GM19395 (cell line): ENCODE measurements around the gene A3GALT2.

Experiments used
- ATAC-seq: cut with Tn5 transposase; IDR thresholded peaks from one replicate; pipeline ENCODE4 v1.9.1; 2021; ENCODE audit warnings: mild to moderate bottlenecking, moderate library complexity; ENCODE audit not compliant: unreplicated experiment

A3GALT2 gene

GRCh38 chr1:33274446-33274845 lies 46.5 kb downstream of the A3GALT2 start:
- no peak for ATAC-seq

DNA sequence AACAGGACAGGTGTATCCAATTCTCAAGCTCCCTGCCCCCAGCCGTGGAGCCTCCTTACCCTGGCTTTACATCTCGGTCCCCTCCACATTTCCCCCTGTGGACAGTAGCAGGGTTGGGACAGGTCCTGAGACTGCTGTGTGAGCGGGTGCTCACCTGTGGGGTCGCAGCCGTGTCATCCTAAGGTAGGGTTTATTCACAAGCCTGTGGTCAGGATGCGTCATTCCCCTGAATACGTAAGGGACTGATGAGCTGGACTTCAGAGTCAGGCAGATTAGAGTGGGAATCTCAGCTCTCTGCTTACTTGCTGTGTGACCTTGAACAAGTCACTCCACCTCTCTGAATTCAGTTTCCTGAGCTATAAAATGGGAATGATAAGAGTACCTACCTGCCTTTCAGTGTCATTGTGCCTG lies 46.9 kb downstream of the A3GALT2 start:
- ATAC-seq, result no peak

- ATAC-seq, result no peak
These were observed 47.5 kb downstream of the A3GALT2 start for GRCh38 chr1:33273406-33273805.

DNA sequence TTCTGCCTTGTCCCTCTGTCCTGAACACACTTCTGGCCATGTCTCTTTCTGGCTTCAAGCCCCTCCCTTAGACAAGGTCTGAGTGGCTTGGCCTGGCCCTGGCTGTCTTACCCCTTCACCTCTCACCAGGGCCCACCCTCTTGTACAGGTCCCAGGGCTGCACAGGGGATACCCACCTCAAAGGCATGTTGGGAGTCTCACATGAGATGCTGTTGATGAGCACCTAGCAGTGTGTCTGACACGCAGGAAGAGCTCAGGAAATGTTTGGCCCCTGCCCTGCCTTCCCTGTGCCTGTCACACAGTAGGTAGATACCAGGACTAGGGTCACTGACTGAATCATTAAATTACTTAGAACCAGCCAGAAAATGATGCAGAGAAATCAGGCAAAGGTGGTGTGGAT lies 48.0 kb downstream of the A3GALT2 start:
- no peak for ATAC-seq

DNA sequence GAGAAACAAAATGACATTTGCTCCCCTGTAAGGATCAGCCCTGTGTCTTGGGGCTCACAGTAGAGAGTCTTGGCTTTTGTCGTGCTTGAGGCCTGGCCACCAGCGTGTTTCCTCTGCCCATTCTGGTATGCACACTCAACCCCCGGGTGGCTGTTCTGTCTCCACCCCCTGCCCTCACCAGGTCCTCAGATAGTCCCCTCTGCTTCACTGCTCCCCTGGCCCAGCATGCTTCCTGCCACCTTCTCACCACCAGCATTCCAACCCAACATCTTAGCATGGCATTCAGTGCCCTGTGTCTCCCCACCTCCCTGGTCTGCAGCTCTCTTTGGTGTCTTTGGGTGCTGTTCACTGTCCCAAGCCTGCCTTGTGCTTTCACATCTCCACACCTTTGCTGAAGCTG lies 48.4 kb downstream of the A3GALT2 start:
- ATAC-seq, result no peak

DNA sequence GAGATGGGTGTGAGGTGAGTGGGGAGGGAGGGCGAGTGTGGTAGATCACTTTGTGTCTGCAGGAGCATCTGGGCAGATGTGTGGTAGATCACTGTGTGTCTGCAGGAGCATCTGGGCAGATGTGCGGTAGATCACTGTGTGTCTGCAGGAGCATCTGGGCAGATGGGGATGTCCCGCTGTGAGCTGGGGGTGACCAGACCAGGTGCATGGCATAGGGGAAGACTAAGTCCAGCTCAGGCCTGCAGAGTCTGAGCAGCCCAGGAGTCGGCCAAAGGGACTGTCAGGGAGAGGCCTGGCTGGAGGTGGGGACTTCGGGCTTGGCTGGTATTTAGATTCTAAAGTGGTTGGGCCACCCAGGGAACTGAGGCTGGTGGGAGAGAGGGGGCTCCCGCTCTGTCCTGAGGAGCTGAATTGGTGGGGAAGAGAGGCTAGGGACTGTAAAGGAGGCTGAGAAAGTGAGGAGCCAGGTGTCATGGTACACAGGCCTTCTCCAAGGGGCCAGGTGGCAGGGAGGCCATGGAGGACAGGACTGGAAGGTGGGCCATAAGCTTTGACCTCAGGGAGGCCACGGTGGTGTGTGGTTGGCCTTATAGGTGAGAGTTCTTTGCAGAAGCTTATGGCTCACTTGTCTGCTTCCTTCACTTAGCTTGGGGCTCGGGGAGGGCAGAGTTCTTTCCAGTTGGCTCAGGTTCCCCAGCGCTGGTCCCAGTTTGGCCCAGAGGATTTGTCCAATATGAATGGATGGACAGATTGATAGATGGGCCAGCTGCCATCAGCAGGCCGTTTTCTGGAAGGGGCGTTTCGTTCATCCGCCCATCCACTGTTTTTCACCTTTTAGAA lies 49.0 kb downstream of the A3GALT2 start:
- no peak for ATAC-seq

DNA sequence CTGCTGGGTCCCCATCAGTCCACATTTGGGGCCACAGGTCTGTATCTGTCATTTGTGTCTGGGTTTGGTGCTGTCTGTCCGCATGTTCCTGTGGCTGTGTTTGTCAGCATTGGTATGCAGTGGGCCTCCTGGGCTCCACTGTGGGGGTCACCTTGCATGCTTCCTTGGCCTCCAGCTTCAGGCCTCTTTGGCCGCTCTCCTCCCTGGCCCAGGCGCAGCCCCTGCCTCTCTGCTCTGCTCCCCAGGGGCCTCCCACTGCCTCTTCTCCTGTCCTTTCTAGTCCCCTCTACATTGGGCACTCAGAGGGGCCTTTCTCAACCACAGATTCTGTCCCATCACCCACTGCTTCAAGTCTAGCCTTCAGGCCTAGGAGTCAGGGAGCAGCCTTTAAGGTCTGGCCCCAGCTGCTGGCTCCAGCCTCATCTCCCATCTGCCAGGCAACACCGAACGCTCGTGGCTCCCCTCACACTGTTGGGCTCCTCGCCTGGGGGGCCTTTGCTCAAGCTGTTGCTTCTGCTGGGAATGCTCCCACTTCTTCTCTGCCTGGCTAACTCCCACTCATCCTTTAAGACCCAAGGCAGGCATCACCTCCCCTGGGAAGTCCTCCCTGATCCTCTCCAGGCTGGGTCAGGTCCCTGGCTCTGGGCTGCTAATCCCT lies 50.0 kb downstream of the A3GALT2 start:
- no peak for ATAC-seq

- ATAC-seq, result no peak
These were observed 50.5 kb downstream of the A3GALT2 start for GRCh38 chr1:33270379-33270778.

DNA sequence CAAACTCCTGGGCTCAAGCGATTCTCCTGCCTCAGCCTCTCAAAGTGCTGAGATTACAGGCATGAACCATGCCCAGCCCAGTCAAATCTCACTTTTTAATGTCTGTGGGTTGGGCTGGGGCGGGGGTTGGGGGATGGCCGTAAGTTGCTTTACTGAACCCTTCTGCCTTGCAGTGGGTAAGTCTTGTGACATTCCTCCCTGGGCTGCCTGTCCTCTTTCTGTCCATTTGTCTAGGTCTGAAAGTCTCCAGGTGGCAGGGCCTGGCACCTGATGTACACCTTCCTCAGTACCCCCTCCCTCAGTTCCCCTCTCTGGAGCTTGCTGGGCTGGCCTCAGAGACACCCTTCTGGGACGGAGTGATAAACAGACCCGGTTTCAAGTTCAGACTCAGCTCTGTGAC lies 51.3 kb downstream of the A3GALT2 start:
- ATAC-seq, result no peak

GRCh38 chr1:33268927-33269610 lies 51.8 kb downstream of the A3GALT2 start:
- ATAC-seq, result no peak

DNA sequence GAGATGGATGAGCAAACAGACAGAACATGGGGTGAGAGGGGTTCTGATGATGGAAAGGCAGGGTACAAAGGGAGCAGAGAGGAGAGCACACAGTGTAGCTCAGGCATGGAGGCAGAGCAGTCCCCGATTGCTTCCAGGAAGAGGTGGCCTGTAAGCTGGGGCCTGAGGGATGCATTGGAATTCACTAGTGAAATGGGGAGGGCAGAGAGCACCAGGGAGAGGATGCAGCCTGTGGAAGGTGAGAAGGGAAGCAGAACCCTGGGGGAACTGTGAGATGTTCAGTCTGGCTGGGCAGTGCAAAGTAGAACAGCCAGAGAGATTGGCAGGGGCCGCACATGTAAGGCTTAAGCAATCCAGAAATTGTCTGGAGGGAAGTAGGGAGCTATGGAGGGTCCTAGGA lies 52.4 kb downstream of the A3GALT2 start:
- ATAC-seq, result no peak

DNA sequence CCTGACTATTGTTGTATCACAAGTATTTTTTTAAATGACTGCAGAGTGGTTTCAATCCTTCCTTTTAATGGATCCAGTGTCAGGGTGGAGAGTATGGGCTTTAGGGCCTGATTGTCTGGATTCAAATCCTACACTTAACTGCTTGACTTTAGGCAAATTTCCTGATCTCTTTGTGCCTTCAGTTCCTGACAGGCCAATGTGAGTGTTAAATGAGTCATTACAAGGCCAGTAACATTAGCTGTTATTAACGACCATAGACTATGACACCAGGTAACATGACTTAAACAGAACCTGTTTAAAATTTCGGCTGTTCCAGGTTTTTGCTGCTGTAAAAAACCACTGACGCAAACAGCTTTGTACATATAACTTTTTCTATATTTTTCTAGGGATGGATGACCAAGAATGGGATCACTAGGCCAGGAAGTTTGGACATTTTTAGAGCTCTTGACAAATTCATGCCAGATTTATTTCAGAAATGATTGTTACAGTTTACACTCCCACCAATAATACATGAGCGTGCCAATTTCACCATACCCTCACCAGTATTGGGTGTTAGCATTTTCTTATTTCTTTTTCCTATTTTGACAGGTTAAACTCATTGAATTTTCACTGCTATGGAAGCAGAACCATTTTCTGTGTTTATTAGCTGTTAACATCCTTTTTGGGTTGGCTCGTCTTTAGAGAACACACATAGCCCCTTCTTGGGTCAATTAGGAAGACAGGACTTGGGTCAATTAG lies 53.3 kb downstream of the A3GALT2 start:
- no peak for ATAC-seq

DNA sequence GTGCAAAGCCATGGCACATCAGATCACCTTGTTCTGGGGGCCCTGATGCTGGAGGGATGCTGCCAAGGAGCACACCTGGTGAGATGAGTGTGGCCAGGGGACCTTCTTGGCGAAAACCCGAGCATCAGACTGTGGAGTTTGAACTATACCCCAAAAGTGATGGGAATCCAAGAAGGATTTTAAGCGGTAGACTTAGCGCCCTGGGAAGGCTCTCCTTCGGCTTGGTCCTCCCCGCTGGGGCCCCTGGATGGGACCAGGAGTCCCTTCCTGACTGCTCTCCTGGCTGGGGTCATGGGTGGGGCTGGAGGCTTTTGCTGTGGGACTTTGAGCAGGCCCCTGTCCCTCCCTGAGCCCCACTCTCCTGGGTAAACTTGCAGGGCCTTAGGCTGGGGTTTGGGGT lies 54.1 kb downstream of the A3GALT2 start:
- ATAC-seq, result no peak

GRCh38 chr1:33265780-33266605 lies 54.9 kb downstream of the A3GALT2 start:
- ATAC-seq, result no peak

- ATAC-seq, result no peak
These were observed 56.9 kb downstream of the A3GALT2 start for GRCh38 chr1:33263890-33264504.

GRCh38 chr1:33261344-33261743 lies 59.6 kb downstream of the A3GALT2 start:
- no peak for ATAC-seq

GRCh38 chr1:33260439-33260838 lies 60.5 kb downstream of the A3GALT2 start:
- no peak for ATAC-seq

DNA sequence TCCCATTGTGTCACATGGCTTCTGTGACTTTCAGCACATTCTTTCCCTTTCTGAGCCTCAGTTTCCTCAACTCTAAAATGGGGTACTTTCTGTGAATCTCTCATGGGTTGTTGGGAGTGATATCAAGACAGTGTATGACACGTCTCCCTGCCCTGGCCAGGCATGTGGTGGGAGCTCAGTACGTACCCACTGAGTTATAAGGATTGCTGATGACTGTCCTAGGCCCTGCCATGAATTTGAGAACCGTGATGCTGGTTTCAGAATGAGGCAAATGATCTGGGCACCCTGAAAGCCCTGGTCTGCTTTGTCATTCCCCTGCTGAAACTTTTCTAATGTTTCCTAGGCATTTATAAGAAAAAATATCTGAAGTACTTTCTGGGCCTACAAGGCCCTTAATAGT lies 61.0 kb downstream of the A3GALT2 start:
- ATAC-seq, result no peak

DNA sequence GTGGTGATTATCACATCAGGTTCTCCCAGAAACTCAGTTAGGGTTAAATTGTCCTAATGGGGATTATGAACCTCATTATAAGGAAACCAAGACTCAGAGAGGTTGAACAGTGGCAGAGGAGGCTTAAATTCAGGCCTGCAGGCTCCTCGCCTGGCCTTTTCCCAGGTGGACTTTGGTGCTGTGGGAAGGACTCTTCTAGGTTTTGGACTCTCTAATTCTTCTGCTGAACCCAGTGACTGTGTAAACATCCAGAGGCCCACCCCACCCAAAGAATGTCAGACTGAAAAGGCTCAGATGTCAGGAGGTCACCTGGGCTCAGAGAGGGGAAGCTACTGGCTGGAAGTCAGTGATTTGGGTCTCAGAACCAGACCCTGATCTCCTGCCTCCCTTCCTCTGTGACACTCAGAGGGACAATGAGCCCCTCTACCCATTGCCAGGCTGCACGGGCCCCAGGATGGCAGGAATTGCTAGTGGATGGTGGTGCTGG lies 62.1 kb downstream of the A3GALT2 start:
- no peak for ATAC-seq
